ENCODE measurements around the gene STK36.

The STK36 gene

GRCh38 chr2:218748741-218749441 lies 77.0 kb downstream of the STK36 start:
- DNase-seq: no peak

Data from NCI-H526 treated with DMSO at 0.1 percent for 48 hours (cell line).